ENCODE results near the gene FAM222B. TPM values are rescaled to one million over a fixed set of nuclear protein-coding genes. Genes with fewer than 3 reads are reported as not detected.
A peak's percentile ranks its signal among the peaks of the same experiment; 100 is the strongest.

FAM222B gene
- total RNA-seq, 1 donor: 19.1 TPM

GRCh38 chr17:28717578-28718332 lies 124.8 kb downstream of the FAM222B start, which contains the start of gene RAB34:
Gene RAB34 (minus strand): TSS chr17:28717868. CDS start chr17:28717266, 602 bp downstream.
- DNase-seq (ENCODE audit: low read depth in 2 of 3, low spot score in 2 of 3): peak in 2 of 3 donors; percentile 79 to 84

DNA sequence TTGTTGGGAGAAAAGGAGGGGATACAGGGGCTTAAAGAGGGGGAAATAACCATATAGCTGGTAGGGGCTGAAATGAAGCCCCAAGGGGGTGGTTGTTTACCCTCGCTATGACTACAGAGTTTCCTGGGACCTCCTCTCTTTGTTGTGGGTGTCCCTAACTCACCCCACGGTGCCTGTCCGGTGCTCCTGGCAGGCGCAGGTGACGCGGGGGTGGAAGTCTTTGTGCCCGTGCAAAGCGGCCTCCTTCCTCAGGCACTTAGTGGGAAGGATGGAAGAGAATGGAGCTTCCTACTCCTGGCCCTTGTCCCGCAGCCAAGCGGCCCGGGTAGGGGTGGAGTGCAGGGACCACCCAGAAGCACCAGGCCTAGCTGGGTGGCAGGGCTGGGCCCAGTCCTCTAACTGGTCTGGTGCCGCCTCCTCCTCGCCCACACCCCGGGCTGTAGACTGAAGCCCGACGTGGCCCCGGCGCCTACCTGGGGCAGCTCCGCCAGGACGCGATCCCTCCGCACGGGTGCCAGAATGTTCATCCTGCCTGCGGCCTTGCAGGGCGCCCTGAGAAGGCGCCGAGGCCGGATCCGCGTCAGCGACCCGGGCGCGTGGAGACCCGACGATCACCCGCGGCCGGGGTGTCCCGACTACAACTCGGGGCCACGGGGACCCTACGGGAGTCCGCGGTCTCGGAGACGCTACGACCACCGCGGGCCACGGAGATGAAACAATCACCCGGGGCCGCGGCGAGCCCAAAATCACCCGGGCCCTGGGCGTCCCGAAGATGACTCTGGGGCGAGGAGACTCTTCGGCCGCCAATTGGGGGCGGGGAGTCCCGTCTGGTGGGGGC lies 125.6 kb downstream of the FAM222B start:
- DNase-seq (ENCODE audit: low read depth in 2 of 3, low spot score in 2 of 3): no peak

DNA sequence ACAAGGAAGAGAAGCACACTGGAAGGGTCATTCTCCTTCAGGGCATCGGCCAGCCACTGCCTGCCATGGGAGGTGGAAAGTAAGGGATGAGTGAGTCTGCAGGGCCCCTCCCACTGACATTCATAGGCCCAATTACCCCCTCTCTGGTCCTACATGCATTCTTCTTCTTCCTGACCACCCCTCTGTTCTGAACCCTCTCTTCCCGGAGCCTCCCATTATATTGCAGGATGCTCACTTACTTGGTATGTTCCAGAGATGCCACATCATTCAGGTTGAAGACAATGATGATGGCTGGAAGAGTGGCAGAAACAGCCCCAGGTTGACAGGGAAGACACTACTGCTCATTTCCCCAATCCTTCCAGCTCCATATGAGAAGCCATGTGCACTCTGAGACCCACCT lies 127.4 kb downstream of the FAM222B start:
- DNase-seq (ENCODE audit: low read depth in 2 of 3, low spot score in 2 of 3): no peak

GRCh38 chr17:28714281-28714680 lies 128.3 kb downstream of the FAM222B start:
- no peak for DNase-seq (ENCODE audit: low read depth in 2 of 3, low spot score in 2 of 3)

- no peak for DNase-seq (ENCODE audit: low read depth in 2 of 3, low spot score in 2 of 3)
Measured at GRCh38 chr17:28712705-28713415, 129.7 kb downstream of the FAM222B start.

DNA sequence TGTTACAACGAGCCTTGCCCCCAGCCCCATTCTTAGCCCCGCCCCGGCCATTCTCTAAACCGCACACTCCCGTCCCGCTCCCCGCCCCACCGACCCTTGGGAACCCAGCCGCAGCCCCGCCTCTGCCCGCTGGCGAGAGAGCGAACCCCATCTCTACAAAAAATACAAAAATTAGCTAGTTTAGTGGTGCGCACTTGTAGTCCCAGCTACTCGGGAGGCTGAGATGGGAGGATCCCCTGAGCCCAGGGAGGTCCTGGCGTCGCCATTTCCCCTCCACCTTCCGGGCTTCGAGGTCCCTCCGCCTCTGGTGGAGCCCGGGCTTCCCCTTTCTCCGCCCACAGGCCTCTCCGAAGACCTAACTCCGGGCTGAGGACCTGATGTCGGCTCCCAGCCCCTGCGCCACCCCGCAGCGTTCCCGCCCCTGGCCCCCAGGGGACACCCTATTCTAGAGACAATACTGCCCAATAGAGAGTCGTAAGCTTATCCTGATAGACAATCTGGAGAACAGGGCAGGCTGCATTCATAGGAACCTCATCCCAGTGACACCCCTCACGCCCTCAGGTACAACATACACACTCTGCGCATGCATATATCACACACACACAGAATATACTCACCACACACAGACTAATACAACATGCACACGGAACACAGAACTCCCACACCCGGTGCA lies 130.4 kb downstream of the FAM222B start:
- peak in 2 of 3 donors; percentile 89 to 92 for DNase-seq (ENCODE audit: low read depth in 2 of 3, low spot score in 2 of 3)

- DNase-seq (ENCODE audit: low read depth in 2 of 3, low spot score in 2 of 3): no peak
Measured at GRCh38 chr17:28711723-28712031, 130.9 kb downstream of the FAM222B start, which contains the start of gene PROCA1. Gene PROCA1 (minus strand): TSS chr17:28711888. CDS start chr17:28711660, 228 bp downstream.

GRCh38 chr17:28710861-28711722 lies 131.5 kb downstream of the FAM222B start:
- DNase-seq (ENCODE audit: low read depth in 2 of 3, low spot score in 2 of 3): peak in 2 of 3 donors; percentile 82 to 91

DNA sequence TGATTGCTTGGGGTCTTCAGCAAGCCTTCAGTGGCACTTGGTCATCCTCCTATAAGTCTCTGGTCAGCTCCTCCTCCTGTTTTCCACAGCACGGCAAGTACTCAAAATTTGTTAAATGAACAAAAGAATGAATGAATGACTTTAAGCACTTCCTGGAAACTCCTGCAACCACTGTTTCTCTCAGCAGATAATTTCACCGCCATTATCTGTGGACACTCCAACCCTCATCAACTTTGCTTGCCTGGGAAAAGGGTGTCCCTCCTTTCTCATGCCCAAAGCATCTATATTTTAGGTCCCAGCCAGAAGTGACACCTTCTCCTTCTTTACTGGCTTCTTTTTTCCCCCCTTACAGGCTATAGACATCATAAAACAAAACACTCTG lies 135.3 kb downstream of the FAM222B start:
- no peak for DNase-seq (ENCODE audit: low read depth in 2 of 3, low spot score in 2 of 3)

DNA sequence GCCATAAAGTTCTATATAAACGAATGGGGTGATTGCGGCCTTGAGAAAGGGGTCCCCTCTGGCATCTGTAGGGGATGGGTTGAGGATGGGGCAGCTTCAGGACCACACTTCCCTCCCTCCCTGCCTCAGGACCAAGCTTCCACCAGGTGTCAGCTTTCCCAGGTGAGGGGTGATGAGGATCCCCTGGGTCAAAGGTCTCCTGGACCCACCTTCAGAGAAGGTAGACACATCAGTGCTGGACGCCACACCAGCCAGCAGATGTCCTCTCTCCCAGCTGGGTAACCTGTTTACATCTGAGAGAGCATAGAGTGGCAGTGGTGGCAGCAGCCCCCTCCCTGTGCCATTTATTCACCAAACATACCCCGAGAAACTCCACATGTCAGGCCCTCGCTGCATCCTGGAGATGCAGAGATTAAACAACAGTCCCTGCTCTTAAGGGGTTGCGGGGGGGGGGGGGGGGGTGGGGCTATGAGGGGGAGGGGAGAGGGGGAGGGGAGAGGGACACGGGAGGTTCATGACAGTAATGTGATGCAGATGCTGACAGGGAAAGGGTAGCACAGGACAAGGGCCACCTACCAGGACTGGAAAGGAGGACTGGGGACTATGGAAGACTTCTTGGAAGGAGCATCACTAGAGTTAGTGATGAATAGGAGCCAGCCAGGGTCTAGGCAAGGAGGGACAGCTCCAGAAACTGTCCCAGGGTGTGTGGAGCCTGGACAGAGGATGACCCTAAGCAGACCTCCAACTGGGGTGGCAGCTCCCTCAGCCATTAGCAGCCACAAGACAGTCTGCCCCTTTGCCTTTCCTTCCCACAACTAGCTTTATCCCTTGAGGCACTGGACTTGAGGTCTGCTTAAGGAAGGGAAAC lies 135.9 kb downstream of the FAM222B start:
- no peak for DNase-seq (ENCODE audit: low read depth in 2 of 3, low spot score in 2 of 3)

Small RNA genes within 50 kb of the gene (small RNA-seq; reads per million reads assigned to genes)
- gene RF00019 (not detected), gene SNORD42A (not detected), gene SNORD42B (9.7 reads per million, percentile 92 among the genes with 10 or more reads in this experiment), gene SNORD4A (not detected), gene SNORD4B (not detected)

Other genes starting within 250 kb of the FAM222B start
- gene SPAG5, start 243.8 kb downstream of the FAM222B start, total RNA-seq: 6.2 TPM
- 8.1 TPM for gene RSKR, start 228.6 kb downstream of the FAM222B start, total RNA-seq
- 142 TPM for gene BLTP2, start 197.6 kb downstream of the FAM222B start, total RNA-seq
- 56.3 TPM for gene SDF2, start 180.9 kb downstream of the FAM222B start, total RNA-seq
- 61.9 TPM for gene SUPT6H, start 180.6 kb downstream of the FAM222B start, total RNA-seq
- 3.5 TPM for gene PROCA1, start 130.9 kb downstream of the FAM222B start, total RNA-seq
- gene RAB34, start 124.9 kb downstream of the FAM222B start, total RNA-seq: 160 TPM
- 745 TPM for gene RPL23A, start 122.8 kb downstream of the FAM222B start, total RNA-seq
- gene TLCD1, start 116.6 kb downstream of the FAM222B start, total RNA-seq: 1.1 TPM
- gene NEK8, start 114.0 kb downstream of the FAM222B start, total RNA-seq: 12.4 TPM
- gene TRAF4, start 98.8 kb downstream of the FAM222B start, total RNA-seq: 42.3 TPM
- 47.4 TPM for gene ERAL1, start 12.2 kb upstream of the FAM222B start, total RNA-seq
- gene FLOT2, start 54.9 kb upstream of the FAM222B start, total RNA-seq: 61.7 TPM
- 30.7 TPM for gene DHRS13, start 60.3 kb upstream of the FAM222B start, total RNA-seq
- gene PHF12, start 108.7 kb upstream of the FAM222B start, total RNA-seq: 87.8 TPM
- gene SEZ6, start 163.2 kb upstream of the FAM222B start, total RNA-seq: under 0.01 TPM
- gene PIPOX, start 200.4 kb upstream of the FAM222B start, total RNA-seq: 9.7 TPM